OCI-LY3 (cell line): ENCODE results near the gene PCYT2.

Source experiments
- H2AFZ ChIP-seq: fragments of 200-600, 300-600 bp; shearing (Covaris generic); 2 replicates; pipeline ENCODE4 v1.6.0; 2014; ENCODE audit warnings: antibody characterized with exemption, low read depth, low read length
- H3K27ac ChIP-seq: fragments of 200-600, 300-600 bp; sonication (generic); 2 replicates; pipeline ENCODE4 v1.5.1; 2014; ENCODE audit warnings: mild to moderate bottlenecking, low read length, moderate library complexity, mixed read lengths
- H3K27me3 ChIP-seq: fragments of 200-600, 300-600 bp; sonication (generic); 2 replicates; pipeline ENCODE4 v1.6.1; 2014; ENCODE audit warnings: low read depth, low read length, mixed read lengths
- H3K36me3 ChIP-seq: fragments of 200-600, 300-600 bp; sonication (generic); replicated peaks from 2 replicates; pipeline ENCODE3; 2014; ENCODE audit warnings: low read depth, low read length, mixed read lengths
- H3K4me1 ChIP-seq: fragments of 300-600, 200-600 bp; sonication (generic); 2 replicates; pipeline ENCODE4 v1.6.1; 2014; ENCODE audit warnings: low read length, mixed read lengths
- H3K4me2 ChIP-seq: fragments of 200-600, 300-600 bp; sonication (generic); 2 replicates; pipeline ENCODE4 v1.6.1; 2014; ENCODE audit warnings: low read length, mixed read lengths
- H3K4me3 ChIP-seq: fragments of 300-600, 200-600 bp; sonication (generic); 2 replicates; pipeline ENCODE4 v1.5.1; 2014; ENCODE audit warnings: antibody characterized with exemption, mild to moderate bottlenecking, low read length, moderate library complexity
- H3K79me2 ChIP-seq: fragments of 300-600, 200-600 bp; shearing (Covaris generic); 2 replicates; pipeline ENCODE4 v1.6.1; 2014; ENCODE audit warnings: mild to moderate bottlenecking, low read length, mixed read lengths
- H3K9ac ChIP-seq: fragments of 300-600, 200-600 bp; shearing (Covaris generic); 2 replicates; pipeline ENCODE4 v1.6.0; 2014; ENCODE audit warnings: mild to moderate bottlenecking, low read length, moderate library complexity
- H3K9me3 ChIP-seq: fragments of 200-600, 300-600 bp; shearing (Covaris generic); 2 replicates; pipeline ENCODE4 v1.6.1; 2014; ENCODE audit warnings: low read length, mixed read lengths; ENCODE audit not compliant: insufficient read depth
- H4K20me1 ChIP-seq: fragments of 200-600, 300-600 bp; sonication (generic); 2 replicates; pipeline ENCODE4 v1.6.1; 2016; ENCODE audit warnings: low read length, mixed read lengths; ENCODE audit not compliant: insufficient read depth
- CTCF ChIP-seq: fragments of 200-600, 300-600 bp; sonication (generic); IDR thresholded peaks from 2 replicates; pipeline ENCODE4 v1.5.1; 2014; ENCODE audit warnings: antibody characterized with exemption, low read length, low read depth
- EZH2phosphoT487 ChIP-seq: fragments of 200-600 bp; shearing (Covaris generic); IDR thresholded peaks from 2 replicates; pipeline ENCODE4 v1.6.1; 2018; ENCODE audit warnings: antibody characterized with exemption, mixed run types, low read depth

The PCYT2 gene

GRCh38 chr17:81932333-81932983 is 21.3 kb upstream of the PCYT2 start:
- H4K20me1 ChIP-seq, result no peaks in the 10 kb centered on the region
- TF ChIP-seq EZH2phosphoT487, result no peak
- no peak for TF ChIP-seq CTCF
- H3K27ac ChIP-seq, result no peak overlapping the region
- no peak overlapping the region for H3K9ac ChIP-seq
- no peaks in the 10 kb centered on the region for H3K9me3 ChIP-seq
- no peak overlapping the region for H3K4me3 ChIP-seq
- no peak overlapping the region for H3K4me2 ChIP-seq
- no peak overlapping the region for H2AFZ ChIP-seq
- H3K36me3 ChIP-seq, result no peaks in the 10 kb centered on the region
- peaks cover 16% of the 10 kb centered on the region; the same call in 1 of the 2 replicates for H3K79me2 ChIP-seq
- H3K27me3 ChIP-seq, result no peaks in the 10 kb centered on the region
- peaks cover 7% of the 10 kb centered on the region; the same call in 1 of the 2 replicates for H3K4me1 ChIP-seq

GRCh38 chr17:81931557-81932332 is 20.5 kb upstream of the PCYT2 start:
- Histone ChIP-seq H3K4me1 (peaks cover 7% of the 10 kb centered on the region; the same call in 1 of the 2 replicates), H3K9ac (no peak overlapping the region), H3K79me2 (peaks cover 19% of the 10 kb centered on the region), H3K9me3 (no peaks in the 10 kb centered on the region), H3K36me3 (no peaks in the 10 kb centered on the region), H4K20me1 (no peaks in the 10 kb centered on the region), H3K27ac (no peak overlapping the region), H3K27me3 (no peaks in the 10 kb centered on the region), H3K4me2 (no peak overlapping the region), H3K4me3 (no peak overlapping the region), H2AFZ (no peak overlapping the region)
- TF ChIP-seq CTCF (no peak), EZH2phosphoT487 (no peak)

DNA sequence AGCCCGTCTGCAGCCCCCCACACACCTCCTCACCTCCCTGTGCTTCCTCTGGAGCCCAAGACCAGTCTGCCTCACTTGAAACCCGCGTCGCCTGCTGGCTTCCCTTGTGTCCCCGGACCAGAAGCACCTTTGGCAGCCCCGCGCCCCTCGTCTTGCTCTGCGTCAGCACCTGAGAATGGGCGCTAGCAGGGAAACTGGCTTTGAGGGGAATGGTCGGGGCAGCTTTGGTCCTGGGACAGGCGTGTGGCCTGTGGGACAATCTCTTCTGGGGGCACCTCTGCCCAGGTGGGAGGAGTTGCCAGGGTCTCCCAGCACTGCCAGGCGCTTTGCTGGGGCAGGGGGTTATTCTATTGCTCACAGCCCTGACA is 20.0 kb upstream of the PCYT2 start:
- no peaks in the 10 kb centered on the region for H3K36me3 ChIP-seq
- H3K4me3 ChIP-seq, result no peak overlapping the region
- no peak overlapping the region for H2AFZ ChIP-seq
- H3K27ac ChIP-seq, result no peak overlapping the region
- H3K9me3 ChIP-seq, result no peaks in the 10 kb centered on the region
- H3K27me3 ChIP-seq, result no peaks in the 10 kb centered on the region
- no peak for TF ChIP-seq EZH2phosphoT487
- TF ChIP-seq CTCF, result no peak
- peaks cover 21% of the 10 kb centered on the region for H3K79me2 ChIP-seq
- no peak overlapping the region for H3K9ac ChIP-seq
- no peak overlapping the region for H3K4me2 ChIP-seq
- peaks cover 9% of the 10 kb centered on the region; the same call in 1 of the 2 replicates for H3K4me1 ChIP-seq
- H4K20me1 ChIP-seq, result peaks cover 2% of the 10 kb centered on the region
